HG02884 (cell line): Measurements from ENCODE around the gene KLRC3.
"Not testable (repeated sequence)": the region's sequence is repeated elsewhere in the genome, so short reads cannot be mapped to it uniquely, and the experiment has no call there.

Experiments
- ATAC-seq: cut with Tn5 transposase; IDR thresholded peaks from one replicate; pipeline ENCODE4 v1.9.1; 2021; ENCODE audit warnings: mild to moderate bottlenecking, moderate library complexity; ENCODE audit not compliant: unreplicated experiment

KLRC3 gene

GRCh38 chr12:10420334-10420733, at the start of gene KLRC3:
Gene KLRC3, minus strand, starts transcription at chr12:10420595. Its CDS starts 45 bp downstream, at chr12:10420550.
- not testable (repeated sequence) for ATAC-seq

GRCh38 chr12:10469701-10470100, 49.3 kb upstream of the KLRC3 start:
- no peak for ATAC-seq

GRCh38 chr12:10466311-10466710, 45.9 kb upstream of the KLRC3 start:
- ATAC-seq = no peak

GRCh38 chr12:10457760-10458159, 37.4 kb upstream of the KLRC3 start:
- ATAC-seq = no peak

GRCh38 chr12:10456856-10457255, 36.5 kb upstream of the KLRC3 start:
- ATAC-seq = no peak

- no peak for ATAC-seq
Observed at GRCh38 chr12:10455766-10456165, 35.4 kb upstream of the KLRC3 start.

GRCh38 chr12:10454531-10454930, 34.1 kb upstream of the KLRC3 start:
- ATAC-seq = no peak

- no peak for ATAC-seq
Observed at GRCh38 chr12:10453156-10453555, 32.8 kb upstream of the KLRC3 start, which contains the start of gene KLRC1. Gene KLRC1, minus strand, starts transcription at chr12:10453377. Its CDS starts 2,221 bp downstream, at chr12:10451156.

GRCh38 chr12:10448236-10448635, 27.8 kb upstream of the KLRC3 start:
- ATAC-seq = no peak

GRCh38 chr12:10446052-10446451, 25.7 kb upstream of the KLRC3 start:
- ATAC-seq = not testable (repeated sequence)

GRCh38 chr12:10441144-10441543, 20.7 kb upstream of the KLRC3 start:
- not testable (repeated sequence) for ATAC-seq

- ATAC-seq = not testable (repeated sequence)
Observed at GRCh38 chr12:10439608-10440274, 19.3 kb upstream of the KLRC3 start.

- ATAC-seq = not testable (repeated sequence)
Observed at GRCh38 chr12:10437601-10438000, 17.2 kb upstream of the KLRC3 start.

GRCh38 chr12:10435816-10436215, 15.4 kb upstream of the KLRC3 start, which contains the start of gene KLRC2:
Gene KLRC2, minus strand, starts transcription at chr12:10436010. Its CDS starts 24 bp downstream, at chr12:10435986.
- not testable (repeated sequence) for ATAC-seq

- not testable (repeated sequence) for ATAC-seq
Observed at GRCh38 chr12:10430623-10431022, 10.2 kb upstream of the KLRC3 start.

- not testable (repeated sequence) for ATAC-seq
Observed at GRCh38 chr12:10425938-10426337, 5.5 kb upstream of the KLRC3 start.

GRCh38 chr12:10424260-10424899, 4.0 kb upstream of the KLRC3 start:
- ATAC-seq = not testable (repeated sequence)

- not testable (repeated sequence) for ATAC-seq
Observed at GRCh38 chr12:10422159-10422558, 1.8 kb upstream of the KLRC3 start.

GRCh38 chr12:10409392-10409791, 11.0 kb downstream of the KLRC3 start, which contains the start of gene KLRC4:
Gene KLRC4, minus strand, starts transcription at chr12:10409757. Its CDS starts 182 bp downstream, at chr12:10409575.
- no peak for ATAC-seq

- ATAC-seq = no peak
Observed at GRCh38 chr12:10408842-10409241, 11.6 kb downstream of the KLRC3 start.

GRCh38 chr12:10406725-10407124, 13.7 kb downstream of the KLRC3 start:
- no peak for ATAC-seq

GRCh38 chr12:10405294-10405693, 15.1 kb downstream of the KLRC3 start:
- no peak for ATAC-seq
